H1 (cell line): Measurements from ENCODE around the gene TNFAIP1. TPM values are rescaled to one million over a fixed set of nuclear protein-coding genes. Genes with fewer than 3 reads are reported as not detected.

Source experiments
- CTCF ChIA-PET: fragments of 300-600 bp; sonication (Branson Sonifier 250); formaldehyde crosslinking; loops from one replicate; lab custom pipeline; 2021; ENCODE audit not compliant: partially characterized antibody; lab: Charles Lee
- POLR2A ChIA-PET: fragments of 300-600 bp; sonication (Branson Sonifier 250); formaldehyde crosslinking; loops from one replicate; lab custom pipeline; 2021; ENCODE audit warnings: inconsistent platforms; ENCODE audit not compliant: partially characterized antibody; lab: Charles Lee
- DNase-seq, 2 experiments: peaks; one replicate each; pipeline versions ENCODE4 v3.0.0 to v3.0.0-alpha.2; 2010 to 2022; ENCODE audit warnings: low spot score in 2 of 2, low read depth in 1 of 2, mixed read lengths in 1 of 2
- FAIRE-seq: peaks from 2 replicates; lab custom pipeline; 2011; peaks lifted over from hg19 to GRCh38; lab: Jason Lieb, UNC
- H2AFZ ChIP-seq: 2 replicates; pipeline ENCODE4 v1.8.1; 2012; ENCODE audit warnings: low read length, inconsistent platforms
- H2AK5ac ChIP-seq: 2 replicates; pipeline ENCODE4 v1.6.1; 2013; ENCODE audit warnings: low read depth, low read length
- H2BK120ac ChIP-seq: replicated peaks from 2 replicates; pipeline ENCODE3; 2013; ENCODE audit warnings: low read depth, low read length, inconsistent platforms
- H2BK12ac ChIP-seq: 2 replicates; pipeline ENCODE4 v1.6.1; 2013; ENCODE audit warnings: low read depth, low read length
- H2BK15ac ChIP-seq: 2 replicates; pipeline ENCODE4 v1.6.1; 2013; ENCODE audit warnings: low read length
- H2BK20ac ChIP-seq: 2 replicates; pipeline ENCODE4 v1.6.1; 2013; ENCODE audit warnings: low read length
- H2BK5ac ChIP-seq: 2 replicates; pipeline ENCODE4 v1.6.1; 2013; ENCODE audit warnings: low read depth, low read length
- H3K14ac ChIP-seq: 2 replicates; pipeline ENCODE4 v1.6.1; 2013; ENCODE audit warnings: inconsistent platforms; ENCODE audit not compliant: insufficient read length
- H3K18ac ChIP-seq: 2 replicates; pipeline ENCODE4 v1.6.1; 2013; ENCODE audit warnings: low read length; ENCODE audit errors: extremely low read depth
- H3K23ac ChIP-seq: 2 replicates; pipeline ENCODE4 v1.6.1; 2013; ENCODE audit warnings: inconsistent platforms; ENCODE audit not compliant: insufficient read length
- H3K23me2 ChIP-seq: 2 replicates; pipeline ENCODE4 v1.6.1; 2013; ENCODE audit warnings: low read depth, low read length
- H3K27ac ChIP-seq: 2 replicates; pipeline ENCODE4 v1.6.1; 2011; ENCODE audit warnings: low read depth, low read length, inconsistent platforms
- H3K27me3 ChIP-seq, 4 experiments: replicated peaks in 1 of 4; 1 replicate in 1 of 4; 2 replicates in 3 of 4; pipeline versions ENCODE4 v1.6.1 to v1.8.1; 2011 to 2013; ENCODE audit warnings: low read length in 3 of 4, mild to moderate bottlenecking in 3 of 4, inconsistent platforms in 2 of 4, mixed read lengths in 2 of 4, moderate library complexity in 1 of 4; ENCODE audit not compliant: control insufficient read depth in 3 of 4, insufficient read depth in 3 of 4; ENCODE audit errors: extremely low read depth in 1 of 4
- H3K36me3 ChIP-seq, 4 experiments: 2 replicates each; pipeline versions ENCODE4 v1.6.1 to v1.8.1; 2011 to 2013; ENCODE audit warnings: mild to moderate bottlenecking in 4 of 4, low read length in 3 of 4, moderate library complexity in 2 of 4, control low read depth in 1 of 4, inconsistent platforms in 1 of 4; ENCODE audit not compliant: insufficient read depth in 4 of 4, control insufficient read depth in 2 of 4
- H3K4ac ChIP-seq: replicated peaks from 2 replicates; pipeline ENCODE3; 2013; ENCODE audit warnings: low read length, low read depth, mixed read lengths, inconsistent platforms; ENCODE audit not compliant: insufficient read length
- H3K4me1 ChIP-seq, 4 experiments: replicated peaks in 1 of 4; 1 replicate in 1 of 4; 2 replicates in 3 of 4; pipeline versions ENCODE4 v1.6.1 to v1.8.1; 2011 to 2013; ENCODE audit warnings: low read length in 3 of 4, inconsistent platforms in 2 of 4, mixed read lengths in 1 of 4; ENCODE audit not compliant: insufficient read depth in 4 of 4, control insufficient read depth in 3 of 4
- H3K4me2 ChIP-seq, 2 experiments: 2 replicates each; pipeline versions ENCODE4 v1.6.1 to v1.8.1; 2011 to 2013; ENCODE audit warnings: low read depth in 2 of 2, low read length in 2 of 2, control low read depth in 1 of 2, inconsistent platforms in 1 of 2, mild to moderate bottlenecking in 1 of 2; ENCODE audit not compliant: insufficient read depth in 1 of 2
- H3K4me3 ChIP-seq, 4 experiments: fragments of 200-600, 300-600 bp in 1 of 4; sonication (generic), shearing (Covaris generic), sonication (Bioruptor Twin) in 1 of 4; 2 replicates each; pipeline versions ENCODE4 v1.5.1 to v1.8.1; 2011 to 2016; ENCODE audit warnings: low read length in 4 of 4, low read depth in 3 of 4, control low read depth in 2 of 4, inconsistent platforms in 2 of 4, mild to moderate bottlenecking in 2 of 4, mixed read lengths in 1 of 4, moderate library complexity in 1 of 4; ENCODE audit not compliant: insufficient read depth in 2 of 4; ENCODE audit errors: extremely low read depth in 1 of 4
- H3K56ac ChIP-seq: replicated peaks from 2 replicates; pipeline ENCODE3; 2013; ENCODE audit warnings: low read depth, mild to moderate bottlenecking, mixed read lengths, low read length, inconsistent platforms; ENCODE audit not compliant: insufficient read length
- H3K79me1 ChIP-seq: 2 replicates; pipeline ENCODE4 v1.6.1; 2013; ENCODE audit warnings: low read depth, low read length, control low read depth
- H3K79me2 ChIP-seq, 2 experiments: 2 replicates each; pipeline versions ENCODE4 v1.6.1 to v1.8.1; 2012 to 2013; ENCODE audit warnings: low read length in 2 of 2, mild to moderate bottlenecking in 2 of 2, inconsistent platforms in 1 of 2; ENCODE audit not compliant: insufficient read depth in 2 of 2, control insufficient read depth in 1 of 2
- H3K9ac ChIP-seq, 4 experiments: replicated peaks in 1 of 4; 1 replicate in 1 of 4; 2 replicates in 3 of 4; pipeline versions ENCODE4 v1.6.1 to v1.8.1; 2011 to 2013; ENCODE audit warnings: low read depth in 3 of 4, low read length in 3 of 4, control low read depth in 2 of 4, mild to moderate bottlenecking in 2 of 4, moderate library complexity in 2 of 4, inconsistent platforms in 1 of 4; ENCODE audit errors: extremely low read depth in 1 of 4
- H3K9me3 ChIP-seq, 2 experiments: 2 replicates each; pipeline versions ENCODE4 v1.6.1 to v1.8.1; 2012 to 2013; ENCODE audit warnings: mild to moderate bottlenecking in 2 of 2, moderate library complexity in 2 of 2, control low read depth in 1 of 2, inconsistent platforms in 1 of 2, low read depth in 1 of 2, low read length in 1 of 2, mixed read lengths in 1 of 2; ENCODE audit not compliant: insufficient read depth in 2 of 2
- H4K20me1 ChIP-seq, 2 experiments: replicated peaks in 1 of 2; 2 replicates each; pipeline versions ENCODE3 to v1.8.1; 2011 to 2013; ENCODE audit warnings: inconsistent platforms in 2 of 2, low read length in 2 of 2, mild to moderate bottlenecking in 1 of 2; ENCODE audit not compliant: insufficient read depth in 2 of 2, control insufficient read depth in 1 of 2
- H4K5ac ChIP-seq: 2 replicates; pipeline ENCODE4 v1.6.1; 2013; ENCODE audit warnings: low read length, low read depth, mixed read lengths, inconsistent platforms; ENCODE audit not compliant: insufficient read length
- H4K8ac ChIP-seq: 2 replicates; pipeline ENCODE4 v1.8.0; 2013; ENCODE audit warnings: mild to moderate bottlenecking, moderate library complexity, low read length, inconsistent platforms; ENCODE audit not compliant: insufficient read depth; ENCODE audit errors: extremely low read depth
- H4K91ac ChIP-seq: replicated peaks from 2 replicates; pipeline ENCODE3; 2013; ENCODE audit warnings: low read length, mixed read lengths, inconsistent platforms; ENCODE audit not compliant: insufficient read length
- RBBP5 ChIP-seq: IDR thresholded peaks from 2 replicates; pipeline ENCODE4 v1.7.1; 2012; ENCODE audit warnings: low read depth, mild to moderate bottlenecking, inconsistent platforms, low read length, moderate library complexity, borderline replicate concordance
- WGBS, 2 experiments: shearing (Covaris generic) in 1 of 2; methylation state at CpG; one replicate each; pipeline versions ENCODE4 v1.1.6 to v1.1.7; 2013 to 2015; ENCODE audit warnings: low lambda C conversion rate in 2 of 2, mixed read lengths in 2 of 2, inconsistent platforms in 1 of 2, low coverage in 1 of 2, missing lambda C conversion rate in 1 of 2; ENCODE audit not compliant: insufficient replicate concordance in 2 of 2, insufficient coverage in 1 of 2, insufficient read length in 1 of 2; ENCODE audit errors: extremely low coverage in 1 of 2, missing lambda C conversion rate in 1 of 2; 5-methylcytosine and 5-hydroxymethylcytosine counted together
- polyA plus RNA-seq, 7 experiments: library from polyadenylated mRNA; depleted of rRNA in 3 of 7; stranded (reverse) in 5 of 7; unstranded in 2 of 7; fragments of >200 nt in 5 of 7; fragments of 200-250 nt in 2 of 7; gene quantifications; 1 replicate in 5 of 7; 2 replicates in 1 of 7; 4 replicates in 1 of 7; pipeline versions ENCODE4 v1.2.1 to v1.2.3, GENCODE V29; 2011 to 2013; ENCODE audit warnings: missing spikeins in 2 of 7, mixed read lengths in 2 of 7
- total RNA-seq: library from RNA; stranded (reverse); fragmentation: NEBNext Ultra II Directional; extraction: Animal tissue kit (Norgen Biotek cat#: 25700); gene quantifications from 2 replicates; pipeline ENCODE4 v1.2.1, GENCODE V29; 2021

The TNFAIP1 gene
- total and polyA plus RNA-seq, 2 of the 8 experiments (the other 6 are each of a cell fraction or from before 2014, with no cell fraction given) = 16.9 to 19.5 TPM

DNA sequence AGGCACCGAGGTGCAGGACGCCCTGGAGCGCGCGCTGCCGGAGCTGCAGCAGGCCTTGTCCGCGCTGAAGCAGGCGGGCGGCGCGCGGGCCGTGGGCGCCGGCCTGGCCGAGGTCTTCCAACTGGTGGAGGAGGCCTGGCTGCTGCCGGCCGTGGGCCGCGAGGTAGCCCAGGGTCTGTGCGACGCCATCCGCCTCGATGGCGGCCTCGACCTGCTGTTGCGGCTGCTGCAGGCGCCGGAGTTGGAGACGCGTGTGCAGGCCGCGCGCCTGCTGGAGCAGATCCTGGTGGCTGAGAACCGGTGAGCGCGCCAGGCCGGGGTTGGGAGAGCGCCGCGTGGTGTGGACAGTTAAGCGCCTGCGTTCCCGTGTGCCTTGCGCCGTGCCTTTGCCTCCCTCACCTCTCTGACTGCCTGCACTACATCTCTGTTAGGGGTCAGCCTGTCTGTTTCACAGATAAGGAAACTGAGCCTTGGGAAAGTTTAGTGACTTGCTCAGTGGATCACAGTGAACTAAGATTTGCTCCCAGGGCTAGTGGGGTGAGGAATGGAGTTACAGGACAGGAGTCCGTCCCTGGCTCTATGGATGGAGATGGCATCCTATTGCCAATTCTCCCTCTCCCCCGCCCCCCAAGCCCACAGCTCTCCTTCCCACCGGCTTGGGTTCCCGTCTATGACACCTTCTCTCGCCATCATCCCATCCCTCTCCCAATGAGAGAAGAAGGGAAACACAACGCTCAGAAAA is 36.8 kb downstream of the TNFAIP1 start:
- peak overlapping the region; percentile 83 for H4K8ac ChIP-seq
- H3K56ac ChIP-seq = no peak overlapping the region
- no peaks in the 10 kb centered on the region for H3K9me3 ChIP-seq
- H2AFZ ChIP-seq = no peak overlapping the region
- peak overlapping the region; percentile 56 to 79 (median 74) for H3K4me3 ChIP-seq
- no peak overlapping the region for H4K91ac ChIP-seq
- H2BK20ac ChIP-seq = no peak overlapping the region
- H2BK120ac ChIP-seq = no peak overlapping the region
- no peak overlapping the region for H2BK15ac ChIP-seq
- H2BK5ac ChIP-seq = no peak overlapping the region
- H3K9ac ChIP-seq = no peak overlapping the region; a peak in 1 of 7 replicates
- peaks cover 9 to 19% (median 19%) of the 10 kb centered on the region in 4 experiments for H3K27me3 ChIP-seq
- no peak overlapping the region for H2BK12ac ChIP-seq
- peaks cover 2 to 12% of the 10 kb centered on the region in 2 experiments for H4K20me1 ChIP-seq
- H3K14ac ChIP-seq = no peak overlapping the region
- WGBS, 2 experiments = 13% methylated on average over 35 of the region's 53 CpGs; no CpG with 5 or more reads in 1 of the 2 experiments
- no peaks in the 10 kb centered on the region; the same call in 1 of the 2 replicates for H3K79me1 ChIP-seq
- H3K4me1 ChIP-seq = peaks cover 3 to 16% (median 9%) of the 10 kb centered on the region in 4 experiments; a peak in 6 of 7 replicates
- POLR2A ChIA-PET = interaction anchor here (0.7 to 12.7 kb wide), 5 partner anchors 9 to 125 kb away, joined by 3 to 103 read pairs (median 4); partner anchors contain the start of genes POLDIP2 and SLC13A2
- FAIRE-seq (no peak), DNase-seq (no peak)
- H3K23ac ChIP-seq = no peak overlapping the region
- H3K23me2 ChIP-seq = peaks cover 16% of the 10 kb centered on the region; the same call in 1 of the 2 replicates
- H3K36me3 ChIP-seq = no peaks in the 10 kb centered on the region
- H3K79me2 ChIP-seq = no peaks in the 10 kb centered on the region
- H3K4me2 ChIP-seq = peak overlapping the region; percentile 76 to 89
- H3K18ac ChIP-seq = no peak overlapping the region; the same call in 1 of the 2 replicates
- peak overlapping the region; percentile 39; the same call in 1 of the 2 replicates for H2AK5ac ChIP-seq
- CTCF ChIA-PET = interaction anchor here (2.3 to 4.6 kb wide), 2 partner anchors 8 to 15 kb away, joined by 7 to 20 read pairs; partner anchors contain the start of gene POLDIP2
- peak overlapping the region; percentile 14 for H3K4ac ChIP-seq
- H4K5ac ChIP-seq = no peak overlapping the region
- no peak overlapping the region for H3K27ac ChIP-seq
- no peak for TF ChIP-seq RBBP5
